SK-N-SH (cell line): ENCODE measurements around the gene MOBP. TPM values are rescaled to one million over a fixed set of nuclear protein-coding genes. Genes with fewer than 3 reads are reported as not detected.

Experiments
- CTCF ChIA-PET: fragments of 300-600, 350-600 bp; formaldehyde crosslinking; extraction: SDS; loops from one replicate; lab custom pipeline; 2021; lab: Yijun Ruan, JAX
- POLR2A ChIA-PET: fragments of 350-600 bp; sonication (Branson Sonifier 250); formaldehyde crosslinking; extraction: SDS; loops from one replicate; lab custom pipeline; 2020; ENCODE audit warnings: antibody characterized with exemption, inconsistent platforms; lab: Yijun Ruan, JAX
- DNase-seq: peaks from one replicate; pipeline ENCODE4 v3.0.0; 2012
- H2AFZ ChIP-seq: fragments of 200-600 bp; sonication (generic); 2 replicates; pipeline ENCODE4 v1.8.1; 2016; ENCODE audit warnings: antibody characterized with exemption, mild to moderate bottlenecking, low read depth
- H3F3A ChIP-seq: fragments of 200-600 bp; sonication (generic); replicated peaks from 2 replicates; pipeline ENCODE3; 2016; ENCODE audit warnings: antibody characterized with exemption, mild to moderate bottlenecking; ENCODE audit not compliant: insufficient read depth
- H3K27ac ChIP-seq, 2 experiments: fragments of 200-500 bp in 1 of 2; fragments of 200-600 bp in 1 of 2; sonication (Bioruptor generic) in 1 of 2; sonication (generic), shearing (Covaris generic) in 1 of 2; 2 replicates each; pipeline versions ENCODE4 v1.5.1 to v1.6.1; 2014 to 2016; ENCODE audit warnings: low read depth in 2 of 2, inconsistent platforms in 1 of 2, low read length in 1 of 2, mild to moderate bottlenecking in 1 of 2, mixed read lengths in 1 of 2
- H3K27me3 ChIP-seq: fragments of 200-600 bp; sonication (generic), shearing (Covaris generic); 2 replicates; pipeline ENCODE4 v1.6.1; 2016; ENCODE audit warnings: mixed run types; ENCODE audit not compliant: insufficient read depth
- H3K36me3 ChIP-seq, 2 experiments: fragments of 200-500 bp in 1 of 2; fragments of 200-600 bp in 1 of 2; sonication (Bioruptor generic) in 1 of 2; sonication (generic) in 1 of 2; replicated peaks in 1 of 2; 2 replicates each; pipeline versions ENCODE3 to v1.5.1; 2014 to 2016; ENCODE audit warnings: low read length in 1 of 2, mild to moderate bottlenecking in 1 of 2; ENCODE audit not compliant: insufficient read depth in 2 of 2, control insufficient read depth in 1 of 2
- H3K4me1 ChIP-seq, 2 experiments: fragments of 200-500 bp in 1 of 2; fragments of 200-600 bp in 1 of 2; sonication (Bioruptor generic) in 1 of 2; sonication (generic), shearing (Covaris generic) in 1 of 2; 2 replicates each; pipeline versions ENCODE4 v1.5.1 to v1.6.1; 2014 to 2016; ENCODE audit warnings: low read depth in 1 of 2, low read length in 1 of 2, mixed run types in 1 of 2; ENCODE audit not compliant: insufficient read depth in 2 of 2, control insufficient read depth in 1 of 2
- H3K4me2 ChIP-seq: fragments of 200-600 bp; sonication (generic), shearing (Covaris generic); 2 replicates; pipeline ENCODE4 v1.6.1; 2017; ENCODE audit warnings: mixed run types
- H3K4me3 ChIP-seq, 2 experiments: fragments of 200-500 bp in 1 of 2; fragments of 200-600 bp in 1 of 2; sonication (Bioruptor generic) in 1 of 2; sonication (generic), shearing (Covaris generic) in 1 of 2; 2 replicates each; pipeline versions ENCODE4 v1.5.1 to v1.8.1; 2014 to 2016; ENCODE audit warnings: low read depth in 2 of 2, inconsistent platforms in 1 of 2, low read length in 1 of 2, mild to moderate bottlenecking in 1 of 2, mixed read lengths in 1 of 2, moderate library complexity in 1 of 2
- H3K79me2 ChIP-seq: fragments of 200-600 bp; sonication (generic); 2 replicates; pipeline ENCODE4 v1.8.1; 2017; ENCODE audit warnings: mild to moderate bottlenecking; ENCODE audit not compliant: insufficient read depth
- H3K9ac ChIP-seq: fragments of 200-600 bp; sonication (generic); 2 replicates; pipeline ENCODE4 v1.6.1; 2017; ENCODE audit warnings: mixed run types
- H3K9me2 ChIP-seq: fragments of 200-600 bp; sonication (generic); 2 replicates; pipeline ENCODE4 v1.6.1; 2017; ENCODE audit warnings: mixed run types
- H3K9me3 ChIP-seq: fragments of 200-600 bp; sonication (generic); 2 replicates; pipeline ENCODE4 v1.6.1; 2017; ENCODE audit warnings: mixed run types, mild to moderate bottlenecking, moderate library complexity
- H4K20me1 ChIP-seq: fragments of 200-600 bp; sonication (generic); 2 replicates; pipeline ENCODE4 v1.6.1; 2017; ENCODE audit warnings: mild to moderate bottlenecking, mixed run types; ENCODE audit not compliant: insufficient read depth
- CHD2 ChIP-seq: fragments of 150-350 bp; IDR thresholded peaks from 2 replicates; pipeline ENCODE4 v1.6.1; 2018; ENCODE audit warnings: low read length; ENCODE audit not compliant: partially characterized antibody
- FOSL2 ChIP-seq: IDR thresholded peaks from 2 replicates; pipeline ENCODE4 v1.4.0; 2012; ENCODE audit warnings: low read depth, mild to moderate bottlenecking, moderate library complexity, borderline replicate concordance
- FOXM1 ChIP-seq: IDR thresholded peaks from 2 replicates; pipeline ENCODE4 v1.4.0; 2012; ENCODE audit warnings: low read depth, mild to moderate bottlenecking
- GABPA ChIP-seq: IDR thresholded peaks from 2 replicates; pipeline ENCODE4 v1.4.0; 2012; ENCODE audit warnings: low read depth, mild to moderate bottlenecking
- IRF3 ChIP-seq: fragments of 150-350 bp; IDR thresholded peaks from 2 replicates; pipeline ENCODE4 v1.6.1; 2016; ENCODE audit warnings: mild to moderate bottlenecking, low read depth, low read length
- JUND ChIP-seq: IDR thresholded peaks from 2 replicates; pipeline ENCODE4 v1.4.0; 2012
- MXI1 ChIP-seq: IDR thresholded peaks from 2 replicates; pipeline ENCODE4 v1.6.1; 2012; ENCODE audit warnings: mild to moderate bottlenecking, low read depth, low read length, improper control_type of control experiment
- RCOR1 ChIP-seq: fragments of 150-350 bp; IDR thresholded peaks from 2 replicates; pipeline ENCODE4 v1.6.1; 2017; ENCODE audit warnings: antibody characterized with exemption, low read length
- ZBTB33 ChIP-seq: IDR thresholded peaks from 2 replicates; pipeline ENCODE4 v1.4.0; 2012; ENCODE audit warnings: low read depth, borderline replicate concordance
- WGBS: methylation state at CpG from one replicate; pipeline ENCODE4 v1.1.6; 2017; ENCODE audit warnings: low lambda C conversion rate; 5-methylcytosine and 5-hydroxymethylcytosine counted together
- polyA plus RNA-seq, 3 experiments: library from polyadenylated mRNA; depleted of rRNA; stranded (reverse); fragments of >200 nt; gene quantifications; 2 replicates each; pipeline ENCODE4 v1.2.3, GENCODE V29; 2012
- TF ChIP-seq, protein P1 (sequence below): IDR thresholded peaks from 2 replicates; pipeline ENCODE4 v1.6.1; 2012; ENCODE audit warnings: mild to moderate bottlenecking, low read depth, low read length, moderate library complexity

Gene MOBP
- polyA plus RNA-seq, 1 of the 3 experiments (the other 2 are of a cell fraction) = not detected

- WGBS = 88% methylated on average over 1 of the region's 1 CpG
These were observed 44.0 kb upstream of the MOBP start for GRCh38 chr3:39423436-39423970.

More at GRCh38 chr3:39423436-39423970, 44.0 kb upstream of the MOBP start:
- DNase-seq = no peak
- Histone ChIP-seq H3F3A (no peaks in the 10 kb centered on the region), H2AFZ (no peak overlapping the region), H4K20me1 (no peaks in the 10 kb centered on the region), H3K79me2 (no peaks in the 10 kb centered on the region), H3K9ac (no peak overlapping the region), H3K4me2 (no peak overlapping the region), H3K27ac (no peak overlapping the region), H3K9me3 (no peaks in the 10 kb centered on the region), H3K27me3 (no peaks in the 10 kb centered on the region), H3K4me1 (no peaks in the 10 kb centered on the region), H3K9me2 (no peaks in the 10 kb centered on the region), H3K4me3 (no peak overlapping the region), H3K36me3 (no peaks in the 10 kb centered on the region)
- ChIA-PET POLR2A (no interaction called here), CTCF (interaction anchor here (1.1 to 1.5 kb wide), 2 partner anchors 8 to 24 kb away, joined by 3 to 10 read pairs; no protein-coding TSS in a partner anchor)
- no peak for TF ChIP-seq CHD2
- TF ChIP-seq JUND = no peak
- TF ChIP-seq, protein P1, sequence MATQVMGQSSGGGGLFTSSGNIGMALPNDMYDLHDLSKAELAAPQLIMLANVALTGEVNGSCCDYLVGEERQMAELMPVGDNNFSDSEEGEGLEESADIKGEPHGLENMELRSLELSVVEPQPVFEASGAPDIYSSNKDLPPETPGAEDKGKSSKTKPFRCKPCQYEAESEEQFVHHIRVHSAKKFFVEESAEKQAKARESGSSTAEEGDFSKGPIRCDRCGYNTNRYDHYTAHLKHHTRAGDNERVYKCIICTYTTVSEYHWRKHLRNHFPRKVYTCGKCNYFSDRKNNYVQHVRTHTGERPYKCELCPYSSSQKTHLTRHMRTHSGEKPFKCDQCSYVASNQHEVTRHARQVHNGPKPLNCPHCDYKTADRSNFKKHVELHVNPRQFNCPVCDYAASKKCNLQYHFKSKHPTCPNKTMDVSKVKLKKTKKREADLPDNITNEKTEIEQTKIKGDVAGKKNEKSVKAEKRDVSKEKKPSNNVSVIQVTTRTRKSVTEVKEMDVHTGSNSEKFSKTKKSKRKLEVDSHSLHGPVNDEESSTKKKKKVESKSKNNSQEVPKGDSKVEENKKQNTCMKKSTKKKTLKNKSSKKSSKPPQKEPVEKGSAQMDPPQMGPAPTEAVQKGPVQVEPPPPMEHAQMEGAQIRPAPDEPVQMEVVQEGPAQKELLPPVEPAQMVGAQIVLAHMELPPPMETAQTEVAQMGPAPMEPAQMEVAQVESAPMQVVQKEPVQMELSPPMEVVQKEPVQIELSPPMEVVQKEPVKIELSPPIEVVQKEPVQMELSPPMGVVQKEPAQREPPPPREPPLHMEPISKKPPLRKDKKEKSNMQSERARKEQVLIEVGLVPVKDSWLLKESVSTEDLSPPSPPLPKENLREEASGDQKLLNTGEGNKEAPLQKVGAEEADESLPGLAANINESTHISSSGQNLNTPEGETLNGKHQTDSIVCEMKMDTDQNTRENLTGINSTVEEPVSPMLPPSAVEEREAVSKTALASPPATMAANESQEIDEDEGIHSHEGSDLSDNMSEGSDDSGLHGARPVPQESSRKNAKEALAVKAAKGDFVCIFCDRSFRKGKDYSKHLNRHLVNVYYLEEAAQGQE = no peak
- TF ChIP-seq FOSL2 = no peak
- TF ChIP-seq GABPA = no peak
- no peak for TF ChIP-seq MXI1
- no peak for TF ChIP-seq FOXM1
- TF ChIP-seq ZBTB33 = no peak
- no peak for TF ChIP-seq IRF3
- TF ChIP-seq RCOR1 = no peak
